ENCODE results near the gene ARID4B. TPM values are rescaled to one million over a fixed set of nuclear protein-coding genes. Genes with fewer than 3 reads are reported as not detected.
A peak's percentile ranks its signal among the peaks of the same experiment; 100 is the strongest.

Gene ARID4B
- total RNA-seq, 1 experiment from 2014 or later: 25.7 TPM

DNA sequence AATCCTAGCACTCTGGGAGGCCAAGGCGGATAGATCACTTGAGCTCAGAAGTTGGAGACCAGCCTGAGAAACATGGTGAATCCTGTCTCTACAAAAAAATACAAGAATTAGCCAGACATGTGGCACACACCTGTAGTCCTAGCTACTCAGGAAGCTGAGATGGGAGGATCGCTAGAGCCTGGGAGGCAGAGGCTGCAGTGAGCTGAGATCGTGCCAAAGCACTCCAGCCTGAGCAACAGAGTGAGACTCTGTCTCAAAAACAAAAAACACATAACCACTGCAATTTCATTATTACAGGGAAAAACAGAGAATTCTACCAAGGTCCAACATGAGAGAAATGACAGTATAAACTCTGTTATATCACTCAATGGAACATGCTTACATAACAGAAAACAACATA lies 194.9 kb downstream of the ARID4B start:
- DNase-seq (ENCODE audit: extremely low read depth, low read depth): no peak

DNA sequence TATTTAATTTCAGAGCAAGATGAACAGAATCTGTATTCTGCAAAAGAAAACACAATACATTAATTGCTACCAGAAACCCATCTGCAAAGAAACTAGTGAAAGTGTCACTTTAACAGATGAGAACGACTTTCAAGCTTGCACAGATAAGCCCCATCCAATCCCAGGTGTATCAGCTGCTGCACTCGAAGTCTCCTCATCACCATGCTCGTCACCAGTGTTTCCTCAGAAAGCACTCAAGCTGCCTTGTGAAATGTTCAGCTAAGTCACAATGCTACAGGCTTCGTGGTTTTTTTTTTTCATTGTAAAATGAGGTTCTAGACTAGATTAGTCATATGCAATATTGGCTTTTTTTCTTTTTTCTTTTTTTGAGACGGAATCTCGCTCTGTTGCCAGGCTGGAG lies 196.0 kb downstream of the ARID4B start:
- DNase-seq (ENCODE audit: extremely low read depth, low read depth): no peak

DNA sequence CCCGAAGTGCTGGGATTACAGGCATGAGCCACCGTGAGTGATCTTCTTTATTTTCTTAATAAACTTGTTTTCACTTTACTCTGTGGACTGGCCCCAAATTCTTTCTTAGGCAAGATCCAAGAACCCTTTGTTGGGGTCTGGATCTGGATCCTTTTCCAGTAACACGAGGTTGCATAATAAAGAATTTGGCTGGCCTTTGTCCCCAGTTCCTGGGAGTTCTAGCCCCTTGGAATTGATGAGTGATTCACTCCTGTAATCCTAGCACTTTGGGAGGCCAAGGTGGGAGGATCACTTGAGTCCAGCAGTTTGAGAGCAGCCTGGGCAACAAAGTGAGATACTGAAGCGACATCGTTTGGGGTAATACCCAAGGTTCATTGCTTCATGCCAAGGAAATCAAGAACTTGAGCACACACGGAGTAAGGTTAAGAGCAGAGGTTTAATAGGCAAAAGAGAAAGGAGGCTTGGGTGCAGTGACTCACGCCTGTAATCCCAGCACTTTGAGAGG lies 197.2 kb downstream of the ARID4B start:
- no peak for DNase-seq (ENCODE audit: extremely low read depth, low read depth)

DNA sequence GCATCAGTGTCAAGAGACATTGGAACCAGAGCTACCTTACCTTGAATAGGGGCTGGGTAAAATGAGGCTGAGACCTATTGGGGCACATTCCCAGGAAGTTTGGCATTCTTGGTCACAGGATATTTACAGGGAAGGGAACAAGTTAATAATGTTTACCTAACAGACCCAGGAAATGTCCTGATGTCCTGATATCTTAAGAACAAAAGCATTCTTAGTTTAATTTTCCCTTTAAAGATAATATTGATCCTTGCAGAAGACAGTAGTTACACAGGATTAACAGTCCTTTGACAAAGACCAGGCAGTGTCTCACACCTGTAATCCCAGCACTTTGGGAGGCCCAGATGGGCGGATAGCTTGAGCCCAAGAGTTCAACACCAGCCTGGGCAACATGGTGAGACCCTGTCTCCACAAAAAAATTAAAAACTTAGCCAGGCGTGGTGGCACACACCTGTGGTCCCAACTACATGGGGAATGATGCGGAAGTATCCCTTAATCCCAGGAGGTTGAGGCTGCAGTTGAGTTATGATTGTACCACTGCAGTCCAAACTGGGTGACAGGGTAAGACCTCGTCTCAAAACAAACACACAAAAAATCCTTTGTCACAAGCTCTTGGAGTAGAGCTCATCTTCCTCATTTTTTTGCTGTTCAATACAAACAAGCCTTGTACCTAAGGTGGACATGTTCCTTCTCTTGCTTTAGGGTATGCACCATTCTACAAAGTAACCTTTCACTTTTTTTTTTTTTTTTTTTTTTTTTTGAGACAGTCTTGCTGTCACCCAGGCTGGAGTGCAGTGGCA lies 198.0 kb downstream of the ARID4B start:
- no peak for DNase-seq (ENCODE audit: extremely low read depth, low read depth)

DNA sequence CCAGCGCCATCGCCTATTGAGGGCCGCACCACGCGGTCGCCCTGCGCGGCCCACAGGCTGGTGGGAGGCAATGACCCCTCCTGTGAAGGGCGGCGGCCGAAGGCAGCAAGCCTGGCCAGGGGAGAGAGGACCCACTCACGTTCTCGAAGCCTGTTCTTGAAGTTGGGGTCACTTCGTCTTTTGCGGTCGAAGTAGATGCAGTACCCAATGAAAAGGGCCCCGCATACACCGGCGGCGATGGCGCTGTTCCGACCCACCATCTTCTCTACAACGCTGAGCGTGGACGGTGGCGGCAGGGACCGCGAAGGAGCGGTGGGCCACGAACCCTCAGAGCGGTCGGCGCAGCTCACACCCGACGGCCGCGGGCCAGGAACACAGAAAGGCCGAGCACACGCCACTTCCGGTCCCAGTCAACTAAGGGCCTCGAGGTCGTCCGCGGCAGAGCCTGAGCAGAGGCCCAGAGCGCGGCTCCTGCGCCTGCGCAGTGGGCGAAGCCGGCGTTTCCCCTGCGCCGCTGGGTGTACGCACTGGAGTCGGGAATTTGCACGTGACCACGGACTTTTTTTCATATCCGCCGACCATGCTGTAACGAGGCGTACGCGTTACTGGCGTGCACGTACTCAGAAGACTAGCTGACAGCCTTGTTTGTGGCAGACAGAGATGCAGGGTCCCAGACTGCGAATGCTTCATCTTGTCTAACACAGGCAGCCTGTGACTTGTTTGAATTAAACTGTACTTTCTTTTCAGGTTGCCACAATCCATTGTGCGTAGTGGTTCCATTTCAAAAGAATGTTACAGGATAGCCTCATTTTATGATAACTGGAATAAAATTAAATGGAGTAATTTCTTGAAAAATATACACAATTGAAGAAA lies 199.3 kb downstream of the ARID4B start, which contains the start of gene TOMM20:
Gene TOMM20, minus strand, starts transcription at position 382 of the 873 bp plus-strand sequence. Its CDS starts 122 bp downstream, at position 260.
- peak; percentile 99 for DNase-seq (ENCODE audit: extremely low read depth, low read depth)

DNA sequence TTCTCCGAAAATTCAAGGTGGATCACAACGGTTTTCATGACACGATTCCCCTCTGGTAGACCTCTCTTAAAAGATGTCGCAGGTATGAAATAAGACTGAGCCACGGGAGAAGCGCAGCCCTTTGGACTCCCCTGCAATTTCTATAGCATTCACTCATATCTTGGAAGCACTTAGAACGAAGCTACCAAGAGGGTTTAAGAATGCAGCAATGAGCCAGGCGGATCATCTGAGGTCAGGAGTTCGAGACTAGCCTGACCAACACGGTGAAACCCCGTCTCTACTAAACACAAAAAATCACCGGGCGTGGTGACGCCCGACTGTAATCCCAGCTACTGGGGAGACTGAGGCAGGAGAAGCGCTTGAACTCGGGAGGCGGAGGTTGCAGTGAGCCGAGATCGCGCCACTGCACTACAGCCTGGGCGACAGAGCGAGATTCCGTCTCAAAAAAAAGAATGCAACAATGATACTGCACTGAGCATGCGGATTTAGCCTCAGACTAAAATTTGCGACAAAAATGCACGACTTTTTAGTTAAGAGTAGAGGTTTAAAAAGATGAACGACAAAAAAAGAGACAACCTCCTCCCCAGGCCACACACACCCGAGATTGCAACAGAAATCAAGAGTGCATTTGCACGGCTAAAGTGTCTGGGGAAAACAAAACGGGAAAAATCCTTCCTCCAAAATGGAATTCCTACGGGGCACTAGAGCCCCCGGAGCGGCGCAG lies 200.1 kb downstream of the ARID4B start:
- no peak for DNase-seq (ENCODE audit: extremely low read depth, low read depth)

DNA sequence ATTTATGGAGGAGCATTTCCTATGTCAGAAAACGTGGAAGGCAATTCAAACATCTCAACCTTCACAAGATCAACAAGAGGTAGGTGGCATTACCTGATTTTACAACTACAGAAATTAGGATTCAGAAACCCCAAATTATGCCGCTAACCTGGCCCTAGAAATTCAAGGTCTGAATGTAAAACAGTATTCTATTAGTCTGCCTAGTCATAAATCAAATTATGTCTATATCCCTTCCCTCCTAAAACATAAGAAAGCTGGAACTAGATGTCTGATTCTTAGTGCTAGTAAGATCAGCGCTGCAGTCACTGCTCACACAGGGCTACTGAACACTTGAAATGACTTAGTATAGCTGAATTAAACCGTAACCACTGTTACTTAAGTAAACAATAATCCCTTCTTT lies 200.8 kb downstream of the ARID4B start:
- no peak for DNase-seq (ENCODE audit: extremely low read depth, low read depth)

DNA sequence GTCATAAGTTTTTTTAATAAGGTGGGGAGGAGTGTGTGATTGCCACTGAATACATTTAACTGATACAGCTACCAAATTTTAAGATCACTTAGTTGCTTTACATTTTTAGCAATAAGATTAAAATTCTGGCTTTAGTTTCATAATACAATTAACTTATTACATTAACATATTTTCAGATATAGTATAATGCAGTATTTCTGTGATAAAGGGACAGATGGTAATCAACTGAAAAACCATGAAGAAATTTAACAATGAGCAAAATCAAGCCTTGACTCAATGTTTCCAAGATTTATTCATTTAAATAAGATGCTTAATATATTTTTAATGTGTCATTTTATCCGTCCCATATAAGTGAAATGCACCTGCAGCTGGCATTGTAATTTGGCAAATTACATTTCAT lies 203.3 kb downstream of the ARID4B start:
- DNase-seq (ENCODE audit: extremely low read depth, low read depth): no peak

DNA sequence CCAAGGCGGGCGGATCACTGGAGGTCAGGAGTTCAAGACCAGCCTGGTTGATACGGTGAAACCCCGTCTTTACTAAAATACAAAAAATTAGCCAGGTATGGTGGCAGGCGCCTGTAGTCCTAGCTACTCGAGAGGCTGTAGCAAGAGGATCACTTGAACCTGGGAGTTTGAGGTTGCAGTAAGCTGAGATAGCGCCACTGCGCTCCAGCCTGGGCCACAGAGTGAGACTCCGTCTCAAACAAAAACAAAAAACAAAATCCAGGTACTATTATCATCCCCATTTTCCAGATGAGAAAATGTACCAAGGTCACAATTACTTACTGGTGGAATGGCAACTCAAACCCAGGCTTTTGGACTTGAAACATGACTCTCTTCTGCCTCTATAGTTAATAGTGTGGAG lies 203.9 kb downstream of the ARID4B start:
- DNase-seq (ENCODE audit: extremely low read depth, low read depth): no peak

DNA sequence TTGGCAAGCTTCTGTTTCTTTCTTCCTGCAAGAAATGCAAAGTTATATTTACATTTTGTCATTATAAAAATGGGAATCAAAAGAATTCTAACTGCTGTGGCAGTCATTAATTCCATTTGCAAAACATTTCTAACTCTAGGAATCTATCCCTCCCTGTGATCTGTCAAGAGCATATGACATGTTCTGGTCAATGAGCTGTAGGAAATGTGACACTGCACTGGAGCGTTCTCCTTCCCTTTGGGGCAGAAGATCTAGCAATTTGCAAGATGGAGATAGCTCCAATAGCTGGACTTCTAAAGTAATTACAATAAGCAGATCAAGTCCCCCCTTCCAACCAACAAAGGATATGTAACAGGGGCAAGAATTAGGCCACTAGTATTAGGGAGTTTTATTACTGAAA lies 205.6 kb downstream of the ARID4B start:
- DNase-seq (ENCODE audit: extremely low read depth, low read depth): no peak

Small RNA genes lying within 50 kb of the gene (small RNA-seq; reads per million reads assigned to genes)
- gene AL391994.1: 0 reads per million in 2 experiments
- 0.02 to 0.12 reads per million in 2 experiments for gene MIR4753
- 2.5 to 3.1 reads per million in 2 experiments for gene SNORA14B

Other genes starting within 250 kb of the ARID4B start
- gene TOMM20, start 199.3 kb downstream of the ARID4B start, total RNA-seq (2014; rRNA removed; shearing (Covaris generic)): 210 and 262 TPM in 2 replicates
- 145 and 158 TPM in 2 replicates for gene RBM34, start 166.9 kb downstream of the ARID4B start, total RNA-seq (2014; rRNA removed; shearing (Covaris generic))
- 75.6 and 80.4 TPM in 2 replicates for gene GGPS1, start 391 bp upstream of the ARID4B start, total RNA-seq (2014; rRNA removed; shearing (Covaris generic))
- gene TBCE, start 39.2 kb upstream of the ARID4B start, total RNA-seq (2014; rRNA removed; shearing (Covaris generic)): 53.3 and 73.3 TPM in 2 replicates
- gene B3GALNT2, start 176.3 kb upstream of the ARID4B start, total RNA-seq (2014; rRNA removed; shearing (Covaris generic)): 52.2 and 59.2 TPM in 2 replicates

Measured in NCI-H460 (cell line).